GM12801 (cell line): ENCODE results near the gene BAIAP3.

ENCODE experiments used
- CTCF ChIP-seq: IDR thresholded peaks from one replicate; pipeline ENCODE4 v1.5.1; 2011; ENCODE audit warnings: control low read depth; ENCODE audit not compliant: insufficient read length; ENCODE audit errors: extremely low read depth

The BAIAP3 gene

GRCh38 chr16:1367486-1368174, 34.2 kb downstream of the BAIAP3 start:
- TF ChIP-seq CTCF: no peak

GRCh38 chr16:1371054-1371978, 37.9 kb downstream of the BAIAP3 start:
- TF ChIP-seq CTCF: no peak

- no peak for TF ChIP-seq CTCF
Measured at GRCh38 chr16:1372292-1372950, 39.0 kb downstream of the BAIAP3 start.

- no peak for TF ChIP-seq CTCF
Measured at GRCh38 chr16:1374418-1375297, 41.2 kb downstream of the BAIAP3 start.

GRCh38 chr16:1375298-1375640, 41.8 kb downstream of the BAIAP3 start:
- no peak for TF ChIP-seq CTCF

GRCh38 chr16:1375741-1376410, 42.4 kb downstream of the BAIAP3 start:
- no peak for TF ChIP-seq CTCF
